H9 (cell line): ENCODE results near the gene SLC44A3. TPM values are rescaled to one million over a fixed set of nuclear protein-coding genes. Genes with fewer than 3 reads are reported as not detected.

Experiments used
- DNase-seq: peaks from one replicate; pipeline ENCODE4 v3.0.0-alpha.2; 2017
- H2AFZ ChIP-seq: one replicate; pipeline ENCODE4 v1.6.1; 2013; ENCODE audit warnings: mild to moderate bottlenecking, low read length, control low read depth, moderate library complexity
- H2AK5ac ChIP-seq: 2 replicates; pipeline ENCODE4 v1.6.1; 2013; ENCODE audit warnings: low read length, control low read depth, mixed read lengths; ENCODE audit not compliant: insufficient read length
- H2BK120ac ChIP-seq: one replicate; pipeline ENCODE4 v1.6.1; 2013; ENCODE audit warnings: low read depth, mild to moderate bottlenecking, low read length, control low read depth, inconsistent platforms; ENCODE audit not compliant: poor library complexity, severe bottlenecking
- H2BK12ac ChIP-seq: 2 replicates; pipeline ENCODE4 v1.6.1; 2013; ENCODE audit warnings: low read length, control low read depth, mixed read lengths, low read depth; ENCODE audit not compliant: insufficient read length
- H2BK15ac ChIP-seq: 2 replicates; pipeline ENCODE4 v1.6.1; 2013; ENCODE audit warnings: low read depth, low read length, control low read depth
- H2BK20ac ChIP-seq: one replicate; pipeline ENCODE4 v1.6.1; 2013; ENCODE audit warnings: low read depth, mild to moderate bottlenecking, low read length, control low read depth, inconsistent platforms; ENCODE audit not compliant: poor library complexity, severe bottlenecking
- H2BK5ac ChIP-seq: 2 replicates; pipeline ENCODE4 v1.6.1; 2013; ENCODE audit warnings: low read length, control low read depth, mixed read lengths; ENCODE audit not compliant: insufficient read length
- H3K14ac ChIP-seq: 2 replicates; pipeline ENCODE4 v1.6.1; 2013; ENCODE audit warnings: low read length, control low read depth; ENCODE audit not compliant: insufficient read depth
- H3K18ac ChIP-seq: 2 replicates; pipeline ENCODE4 v1.6.1; 2013; ENCODE audit warnings: low read depth, mild to moderate bottlenecking, mixed read lengths, low read length, control low read depth; ENCODE audit not compliant: insufficient read length
- H3K23ac ChIP-seq: 2 replicates; pipeline ENCODE4 v1.6.1; 2013; ENCODE audit warnings: low read length, control low read depth, mixed read lengths, low read depth; ENCODE audit not compliant: insufficient read length
- H3K23me2 ChIP-seq: 2 replicates; pipeline ENCODE4 v1.6.1; 2013; ENCODE audit warnings: low read depth, mild to moderate bottlenecking, mixed read lengths, low read length, control low read depth; ENCODE audit not compliant: insufficient read length, poor library complexity, severe bottlenecking
- H3K27ac ChIP-seq: 2 replicates; pipeline ENCODE4 v1.5.1; 2013; ENCODE audit warnings: low read length, control low read depth, mixed read lengths, low read depth; ENCODE audit not compliant: insufficient read length
- H3K27me3 ChIP-seq: 2 replicates; pipeline ENCODE4 v1.6.1; 2013; ENCODE audit warnings: low read length, control low read depth, inconsistent platforms; ENCODE audit not compliant: insufficient read depth
- H3K4ac ChIP-seq: 2 replicates; pipeline ENCODE4 v1.6.1; 2013; ENCODE audit warnings: low read depth, mild to moderate bottlenecking, control low read depth, inconsistent platforms, low read length, moderate library complexity
- H3K4me1 ChIP-seq: 2 replicates; pipeline ENCODE4 v1.6.1; 2013; ENCODE audit warnings: low read length, control low read depth, inconsistent platforms; ENCODE audit not compliant: insufficient read depth
- H3K4me2 ChIP-seq: 2 replicates; pipeline ENCODE4 v1.6.1; 2013; ENCODE audit warnings: low read length, control low read depth, mixed read lengths; ENCODE audit not compliant: insufficient read length, insufficient read depth
- H3K56ac ChIP-seq: 2 replicates; pipeline ENCODE4 v1.6.1; 2013; ENCODE audit warnings: low read depth, mild to moderate bottlenecking, mixed read lengths, low read length, control low read depth; ENCODE audit not compliant: insufficient read length
- H3K79me1 ChIP-seq: 2 replicates; pipeline ENCODE4 v1.6.1; 2013; ENCODE audit warnings: low read depth, mild to moderate bottlenecking, moderate library complexity, low read length, control low read depth, inconsistent platforms; ENCODE audit not compliant: insufficient read depth, poor library complexity, severe bottlenecking
- H3K79me2 ChIP-seq: 2 replicates; pipeline ENCODE4 v1.6.1; 2013; ENCODE audit warnings: low read length, control low read depth, inconsistent platforms; ENCODE audit not compliant: insufficient read depth
- H3K9ac ChIP-seq: 2 replicates; pipeline ENCODE4 v1.6.1; 2013; ENCODE audit warnings: low read length, control low read depth, mixed read lengths; ENCODE audit not compliant: insufficient read length; ENCODE audit errors: extremely low read depth
- H3K9me3 ChIP-seq: one replicate; pipeline ENCODE4 v1.6.1; 2013; ENCODE audit warnings: low read depth, low read length, inconsistent platforms; ENCODE audit not compliant: control insufficient read depth
- H3T11ph ChIP-seq: one replicate; pipeline ENCODE4 v1.6.1; 2013; ENCODE audit warnings: mild to moderate bottlenecking, low read length, control low read depth, inconsistent platforms
- H4K20me1 ChIP-seq: one replicate; pipeline ENCODE4 v1.6.1; 2013; ENCODE audit not compliant: control insufficient read depth, insufficient read length, insufficient read depth
- H4K5ac ChIP-seq: 2 replicates; pipeline ENCODE4 v1.6.1; 2013; ENCODE audit warnings: low read depth, mild to moderate bottlenecking, mixed read lengths, low read length, control low read depth; ENCODE audit not compliant: insufficient read length
- H4K8ac ChIP-seq: replicated peaks from 2 replicates; pipeline ENCODE4 v1.6.1; 2013; ENCODE audit warnings: low read length, control low read depth, mixed read lengths, low read depth; ENCODE audit not compliant: insufficient read length
- H4K91ac ChIP-seq: 2 replicates; pipeline ENCODE4 v1.6.1; 2013; ENCODE audit warnings: low read depth, mild to moderate bottlenecking, moderate library complexity, mixed read lengths, low read length, control low read depth; ENCODE audit not compliant: insufficient read length
- H3K27ac Mint-ChIP-seq, 3 experiments: 2 replicates in 2 of 3; 3 replicates in 1 of 3; pipeline ENCODE4 v1.8.0; 2020 to 2021; ENCODE audit warnings: mixed read lengths in 3 of 3, mild to moderate bottlenecking in 1 of 3, moderate library complexity in 1 of 3
- H3K27me3 Mint-ChIP-seq: 2 replicates; pipeline ENCODE4 v1.8.0; 2021; ENCODE audit warnings: low read depth, mild to moderate bottlenecking, moderate library complexity, mixed read lengths
- H3K36me3 Mint-ChIP-seq, 3 experiments: 2 replicates in 2 of 3; 3 replicates in 1 of 3; pipeline ENCODE4 v1.8.0; 2020 to 2021; ENCODE audit warnings: low read depth in 3 of 3, mixed read lengths in 3 of 3; ENCODE audit not compliant: insufficient read depth in 1 of 3
- H3K4me1 Mint-ChIP-seq, 2 experiments: 2 replicates each; pipeline ENCODE4 v1.8.0; 2020; ENCODE audit warnings: mixed read lengths in 2 of 2
- H3K4me3 Mint-ChIP-seq, 2 experiments: 2 replicates in 1 of 2; 3 replicates in 1 of 2; pipeline ENCODE4 v1.8.0; 2020 to 2021; ENCODE audit warnings: mild to moderate bottlenecking in 2 of 2, mixed read lengths in 2 of 2, moderate library complexity in 1 of 2
- H3K9me3 Mint-ChIP-seq, 2 experiments: 2 replicates in 1 of 2; 3 replicates in 1 of 2; pipeline ENCODE4 v1.8.0; 2020; ENCODE audit warnings: mild to moderate bottlenecking in 2 of 2, mixed read lengths in 2 of 2, moderate library complexity in 1 of 2
- CTCF ChIP-seq: fragments of 200-600 bp; sonication (generic); conservative IDR thresholded peaks from 3 replicates; pipeline ENCODE4 v1.8.0; 2021; ENCODE audit warnings: antibody characterized with exemption, mild to moderate bottlenecking
- WGBS: extraction: QIAGEN DNeasy Blood & Tissue Kit; methylation state at CpG from one replicate; pipeline ENCODE4 v1.1.7; 2013; ENCODE audit warnings: missing lambda C conversion rate, low lambda C conversion rate, mixed read lengths; ENCODE audit not compliant: insufficient read length; ENCODE audit errors: extremely low coverage; 5-methylcytosine and 5-hydroxymethylcytosine counted together
- total RNA-seq: library from RNA; stranded (reverse); gene quantifications from 2 replicates; pipeline ENCODE4 v1.2.1, GENCODE V29; 2021

The SLC44A3 gene
- total RNA-seq, 1 experiment from 2014 or later = 5.5 TPM

GRCh38 chr1:94797291-94797690, 22.9 kb upstream of the SLC44A3 start:
- H3K14ac ChIP-seq = no peak overlapping the region
- H4K8ac ChIP-seq = no peak overlapping the region
- no peak for DNase-seq
- no peaks in the 10 kb centered on the region for H3K27me3 Mint-ChIP-seq
- no peak overlapping the region for H2AFZ ChIP-seq
- H2BK12ac ChIP-seq = no peak overlapping the region
- no peaks in the 10 kb centered on the region for H3K79me1 ChIP-seq
- no peak overlapping the region for H3K4ac ChIP-seq
- no peak overlapping the region for H3K4me2 ChIP-seq
- no peak overlapping the region for H3K27ac ChIP-seq
- H3K4me3 Mint-ChIP-seq = no peak overlapping the region
- H3K27me3 ChIP-seq = no peaks in the 10 kb centered on the region
- no peaks in the 10 kb centered on the region for H4K20me1 ChIP-seq
- no peaks in the 10 kb centered on the region for H3K9me3 Mint-ChIP-seq
- no peak overlapping the region for H2BK5ac ChIP-seq
- H3K23me2 ChIP-seq = no peaks in the 10 kb centered on the region
- H3K9me3 ChIP-seq = no peaks in the 10 kb centered on the region
- H4K91ac ChIP-seq = no peak overlapping the region
- H3T11ph ChIP-seq = no peak overlapping the region
- H3K4me1 ChIP-seq = no peaks in the 10 kb centered on the region
- H3K79me2 ChIP-seq = no peaks in the 10 kb centered on the region
- no peak overlapping the region for H2BK120ac ChIP-seq
- H3K56ac ChIP-seq = no peak overlapping the region
- H2AK5ac ChIP-seq = no peak overlapping the region
- H3K9ac ChIP-seq = no peak overlapping the region
- H3K27ac Mint-ChIP-seq = no peak overlapping the region
- no CpG with 5 or more reads among the region's 1 CpG for WGBS
- H2BK15ac ChIP-seq = no peak overlapping the region
- no peak for TF ChIP-seq CTCF
- H2BK20ac ChIP-seq = no peak overlapping the region
- peaks cover 0 to 2% (median 0%) of the 10 kb centered on the region in 3 experiments; a peak in 1 of 7 replicates for H3K36me3 Mint-ChIP-seq
- H3K18ac ChIP-seq = no peak overlapping the region
- H3K23ac ChIP-seq = no peak overlapping the region
- peaks cover 8 to 25% of the 10 kb centered on the region in 2 experiments for H3K4me1 Mint-ChIP-seq
- no peak overlapping the region for H4K5ac ChIP-seq
